Esophagus squamous epithelium (tissue), 5 donors: ENCODE measurements around the gene CACNB2. TPM values are rescaled to one million over a fixed set of nuclear protein-coding genes. Genes with fewer than 3 reads are reported as not detected.
A peak's percentile ranks its signal among the peaks of the same experiment; 100 is the strongest.
"Not testable (repeated sequence)": the region's sequence is repeated elsewhere in the genome, so short reads cannot be mapped to it uniquely, and the experiment has no call there.

Experiments used
- DNase-seq: peaks from one replicate; lab custom pipeline; 2025; lab: John Stamatoyannopoulos, UW
- H3K27ac ChIP-seq, 4 donors: fragments of 200-600 bp; sonication (generic); one replicate each; pipeline ENCODE4 v1.5.1; 2016 to 2019; ENCODE audit warnings: mild to moderate bottlenecking in 1 of 4
- H3K27me3 ChIP-seq, 4 donors: fragments of 200-600 bp; sonication (generic); 1 replicate in 3 of 4; 2 replicates in 1 of 4; pipeline versions ENCODE4 v1.5.1 to v1.6.0; 2017 to 2021; ENCODE audit warnings: antibody characterized with exemption in 1 of 4
- H3K36me3 ChIP-seq, 3 donors: fragments of 200-600 bp; sonication (generic); one replicate each; pipeline ENCODE4 v1.5.1; 2016 to 2019
- H3K4me1 ChIP-seq, 3 donors: fragments of 200-600 bp; sonication (generic); one replicate each; pipeline ENCODE4 v1.5.1; 2017 to 2019
- H3K4me3 ChIP-seq, 4 donors: fragments of 200-600 bp; sonication (generic); 1 replicate in 3 of 4; 2 replicates in 1 of 4; pipeline ENCODE4 v1.5.1; 2016 to 2019; ENCODE audit warnings: mild to moderate bottlenecking in 2 of 4, moderate library complexity in 1 of 4
- H3K9me3 ChIP-seq, 3 donors: fragments of 200-600 bp; sonication (generic); one replicate each; pipeline ENCODE4 v1.5.1; 2016 to 2019
- CTCF ChIP-seq, 6 experiments: fragments of 450-650 bp in 4 of 6; fragments of 200-600 bp in 2 of 6; sonication (generic) in 2 of 6; IDR thresholded peaks; one replicate each; pipeline ENCODE4 v1.5.1; 2016 to 2019; ENCODE audit warnings: antibody characterized with exemption in 6 of 6, mild to moderate bottlenecking in 4 of 6, moderate library complexity in 4 of 6
- POLR2A ChIP-seq, 4 donors: fragments of 450-650 bp; IDR thresholded peaks; one replicate each; pipeline ENCODE4 v1.6.1; 2017; ENCODE audit warnings: antibody characterized with exemption in 4 of 4, mild to moderate bottlenecking in 4 of 4, moderate library complexity in 3 of 4
- WGBS, 2 donors: methylation state at CpG; one replicate each; pipeline ENCODE4 v1.1.5; 2018; 5-methylcytosine and 5-hydroxymethylcytosine counted together
- intact Hi-C: fragments of 100-400 bp; cut with DNase I; formaldehyde crosslinking; loops from one replicate; pipeline ENCODE4 v1.15.0; 2022
- total RNA-seq, 4 donors: library from RNA; depleted of rRNA; stranded (reverse); fragments of >200 nt; gene quantifications; one replicate each; pipeline ENCODE4 v1.1.0, GENCODE V29; 2016
- donor health status: DM: yes; HTN: yes; CAD: no.

Gene CACNB2
- total RNA-seq, 4 donors from 2014 or later: 0.91 to 37.0 (median 5.7) TPM

GRCh38 chr10:18202680-18203460 lies 62.6 kb downstream of the CACNB2 start:
- Histone ChIP-seq H3K4me1 (no peaks in the 10 kb centered on the region), H3K27ac (peak overlapping the region in 3 of 4 donors; percentile 61 to 66 (median 65)), H3K9me3 (no peaks in the 10 kb centered on the region), H3K36me3 (no peaks in the 10 kb centered on the region), H3K4me3 (no peak overlapping the region), H3K27me3 (no peaks in the 10 kb centered on the region)
- intact Hi-C loops: no loop called here
- TF ChIP-seq POLR2A (IDR thresholded peaks at IDR 0.05): no peak
- no peak for TF ChIP-seq CTCF (IDR thresholded peaks at IDR 0.05)
- DNase-seq: no peak
- 54 to 65% methylated on average over 6 of the region's 6 CpGs for WGBS, 2 donors

GRCh38 chr10:18203471-18203870 lies 63.2 kb downstream of the CACNB2 start:
- Histone ChIP-seq H3K4me3 (no peak overlapping the region), H3K9me3 (no peaks in the 10 kb centered on the region), H3K27me3 (no peaks in the 10 kb centered on the region), H3K36me3 (no peaks in the 10 kb centered on the region), H3K27ac (peak overlapping the region in 3 of 4 donors; percentile 61 to 66 (median 65)), H3K4me1 (no peaks in the 10 kb centered on the region)
- DNase-seq: no peak
- WGBS, 2 donors: 45 to 64% methylated on average over 6 of the region's 6 CpGs
- intact Hi-C loops: no loop called here
- no peak for TF ChIP-seq POLR2A (IDR thresholded peaks at IDR 0.05)
- no peak for TF ChIP-seq CTCF (IDR thresholded peaks at IDR 0.05)

- Histone ChIP-seq H3K9me3 (no peaks in the 10 kb centered on the region), H3K4me3 (no peak overlapping the region), H3K36me3 (no peaks in the 10 kb centered on the region), H3K27ac (peak overlapping the region in 2 of 4 donors; percentile 65 to 66), H3K4me1 (no peaks in the 10 kb centered on the region), H3K27me3 (no peaks in the 10 kb centered on the region)
- intact Hi-C loops: no loop called here
- no peak for DNase-seq
- 39 to 44% methylated on average over 6 of the region's 6 CpGs for WGBS, 2 donors
- no peak for TF ChIP-seq POLR2A (IDR thresholded peaks at IDR 0.05)
- no peak for TF ChIP-seq CTCF (IDR thresholded peaks at IDR 0.05)
Measured at GRCh38 chr10:18204039-18204835, 64.0 kb downstream of the CACNB2 start.

- Histone ChIP-seq H3K27ac (no peak overlapping the region), H3K4me3 (no peak overlapping the region)
- 92 to 94% methylated on average over 5 of the region's 5 CpGs for WGBS, 2 donors
Measured at GRCh38 chr10:18205098-18205834, 65.0 kb downstream of the CACNB2 start.

GRCh38 chr10:18208186-18208585 lies 68.0 kb downstream of the CACNB2 start:
- H3K4me3 ChIP-seq, H3K4me1 ChIP-seq, H3K27me3 ChIP-seq, intact Hi-C loops, DNase-seq, H3K9me3 ChIP-seq, H3K36me3 ChIP-seq, H3K27ac ChIP-seq: not testable (repeated sequence)
- WGBS, 2 donors: 90 to 92% methylated on average over 3 of the region's 3 CpGs

More at GRCh38 chr10:18205098-18205834, 65.0 kb downstream of the CACNB2 start:
- Histone ChIP-seq H3K36me3 (no peaks in the 10 kb centered on the region), H3K9me3 (no peaks in the 10 kb centered on the region), H3K4me1 (no peaks in the 10 kb centered on the region), H3K27me3 (no peaks in the 10 kb centered on the region)
- intact Hi-C loops: no loop called here
- no peak for TF ChIP-seq POLR2A (IDR thresholded peaks at IDR 0.05)
- no peak for TF ChIP-seq CTCF (IDR thresholded peaks at IDR 0.05)
- no peak for DNase-seq
